Liver (tissue), 9 donors: ENCODE data around the gene CASTOR1. TPM values are rescaled to one million over a fixed set of nuclear protein-coding genes. Genes with fewer than 3 reads are reported as not detected.

Experiments used
- DNase-seq: peaks from one replicate; pipeline ENCODE4 v3.0.0-alpha.2; 2017; ENCODE audit warnings: low spot score
- H3K27ac ChIP-seq, 2 donors: one replicate each; pipeline ENCODE4 v1.7.0; 2013; ENCODE audit warnings: inconsistent platforms in 2 of 2, low read length in 2 of 2, control low read depth in 1 of 2, low read depth in 1 of 2, mild to moderate bottlenecking in 1 of 2
- H3K27me3 ChIP-seq, 4 donors: one replicate each; pipeline versions ENCODE4 v1.6.1 to v1.7.0; 2013; ENCODE audit warnings: low read length in 3 of 4, inconsistent platforms in 1 of 4, mild to moderate bottlenecking in 1 of 4, moderate library complexity in 1 of 4; ENCODE audit not compliant: control insufficient read depth in 4 of 4, insufficient read depth in 4 of 4
- H3K36me3 ChIP-seq, 4 donors: one replicate each; pipeline versions ENCODE4 v1.6.1 to v1.7.0; 2013; ENCODE audit warnings: low read length in 3 of 4, mild to moderate bottlenecking in 3 of 4, low read depth in 1 of 4, moderate library complexity in 1 of 4; ENCODE audit not compliant: control insufficient read depth in 4 of 4, insufficient read depth in 3 of 4
- H3K4me1 ChIP-seq, 4 donors: one replicate each; pipeline versions ENCODE4 v1.6.1 to v1.7.0; 2013; ENCODE audit warnings: low read length in 3 of 4, mild to moderate bottlenecking in 3 of 4, moderate library complexity in 1 of 4; ENCODE audit not compliant: control insufficient read depth in 4 of 4, insufficient read depth in 4 of 4
- H3K4me3 ChIP-seq, 3 donors: one replicate each; pipeline versions ENCODE4 v1.6.1 to v1.7.0; 2013; ENCODE audit warnings: low read length in 3 of 3, control low read depth in 1 of 3, low read depth in 1 of 3, mild to moderate bottlenecking in 1 of 3
- H3K9ac ChIP-seq, 2 donors: one replicate each; pipeline ENCODE4 v1.7.0; 2013; ENCODE audit warnings: low read length in 2 of 2, mild to moderate bottlenecking in 2 of 2, moderate library complexity in 2 of 2, control low read depth in 1 of 2, low read depth in 1 of 2
- H3K9me3 ChIP-seq, 4 donors: one replicate each; pipeline versions ENCODE4 v1.6.1 to v1.7.0; 2013; ENCODE audit warnings: low read length in 3 of 4; ENCODE audit not compliant: control insufficient read depth in 4 of 4
- ATF3 ChIP-seq: IDR thresholded peaks from 2 replicates; pipeline ENCODE4 v1.6.1; 2016; ENCODE audit warnings: antibody characterized with exemption
- CTCF ChIP-seq: fragments of 150-350 bp; IDR thresholded peaks from 2 replicates; pipeline ENCODE4 v1.5.1; 2017; ENCODE audit warnings: improper control_type of control experiment, low read depth, low read length; ENCODE audit not compliant: missing input control
- EGR1 ChIP-seq, 2 donors: IDR thresholded peaks; 2 replicates each; pipeline ENCODE4 v1.6.1; 2016 to 2018; ENCODE audit warnings: antibody characterized with exemption in 2 of 2, low read depth in 2 of 2
- FOXA1 ChIP-seq: IDR thresholded peaks from 2 replicates; pipeline ENCODE4 v1.6.1; 2016; ENCODE audit warnings: antibody characterized with exemption
- FOXA2 ChIP-seq: IDR thresholded peaks from 2 replicates; pipeline ENCODE4 v1.6.1; 2016; ENCODE audit warnings: antibody characterized with exemption
- GABPA ChIP-seq, 2 donors: IDR thresholded peaks in 1 of 2; conservative IDR thresholded peaks in 1 of 2; 2 replicates each; pipeline ENCODE4 v1.6.1; 2016; ENCODE audit warnings: antibody characterized with exemption in 2 of 2, mild to moderate bottlenecking in 1 of 2, moderate library complexity in 1 of 2
- HNF4A ChIP-seq, 2 donors: conservative IDR thresholded peaks; 2 replicates each; pipeline ENCODE4 v1.6.1; 2016; ENCODE audit warnings: antibody characterized with exemption in 2 of 2, mild to moderate bottlenecking in 2 of 2
- HNF4G ChIP-seq: IDR thresholded peaks from 2 replicates; pipeline ENCODE4 v1.6.1; 2016; ENCODE audit warnings: antibody characterized with exemption
- JUND ChIP-seq, 2 donors: IDR thresholded peaks; 2 replicates each; pipeline ENCODE4 v1.6.1; 2016; ENCODE audit warnings: antibody characterized with exemption in 2 of 2
- MAX ChIP-seq: IDR thresholded peaks from 2 replicates; pipeline ENCODE4 v1.6.1; 2016; ENCODE audit warnings: antibody characterized with exemption
- NR2F2 ChIP-seq: IDR thresholded peaks from 2 replicates; pipeline ENCODE4 v1.6.1; 2016; ENCODE audit warnings: antibody characterized with exemption
- RAD21 ChIP-seq, 2 donors: IDR thresholded peaks; 2 replicates each; pipeline ENCODE4 v1.6.1; 2016; ENCODE audit warnings: antibody characterized with exemption in 2 of 2, mild to moderate bottlenecking in 2 of 2
- REST ChIP-seq: IDR thresholded peaks from 2 replicates; pipeline ENCODE4 v1.6.1; 2016; ENCODE audit warnings: antibody characterized with exemption, mild to moderate bottlenecking
- SP1 ChIP-seq: IDR thresholded peaks from 2 replicates; pipeline ENCODE4 v1.6.1; 2018; ENCODE audit warnings: antibody characterized with exemption, mild to moderate bottlenecking
- TAF1 ChIP-seq: conservative IDR thresholded peaks from 2 replicates; pipeline ENCODE4 v1.6.1; 2016; ENCODE audit warnings: antibody characterized with exemption, mild to moderate bottlenecking
- ZBTB33 ChIP-seq: IDR thresholded peaks from 2 replicates; pipeline ENCODE4 v1.6.1; 2016; ENCODE audit warnings: antibody characterized with exemption
- WGBS: extraction: QIAGEN DNeasy Blood & Tissue Kit; methylation state at CpG from one replicate; pipeline ENCODE4 v1.1.7; 2013; 5-methylcytosine and 5-hydroxymethylcytosine counted together
- polyA plus RNA-seq, 2 donors: library from polyadenylated mRNA; stranded (reverse) in 1 of 2; unstranded in 1 of 2; fragments of 200-250 nt in 1 of 2; fragments of >200 nt in 1 of 2; fragmentation: Nextera tagmentation in 1 of 2; extraction: Ambion mirVana in 1 of 2; gene quantifications; one replicate each; pipeline versions ENCODE4 v1.2.1 to v1.2.3, GENCODE V29; 2013 to 2015
- total RNA-seq, 2 donors: library from RNA; depleted of rRNA; stranded (reverse); fragments of >200 nt; gene quantifications; one replicate each; pipeline ENCODE4 v1.2.3, GENCODE V29; 2014
- donor health status: healthy.
- donor health status: healthy.
- donor health status: healthy.
- donor health status: healthy.
- donor health status: healthy.

CASTOR1 gene
- total and polyA plus RNA-seq, 4 donors: 1.8 to 5.4 (median 2.4) TPM

GRCh38 chr22:30279932-30280331 is 9.4 kb downstream of the CASTOR1 start:
- peaks cover 0 to 2% (median 0%) of the 10 kb centered on the region in 4 donors for H3K36me3 ChIP-seq
- DNase-seq: no peak
- TF ChIP-seq GABPA (IDR thresholded peaks at IDR 0.05 in 1 of 2, conservative IDR thresholded peaks at IDR 0.05 in 1 of 2) (no peak), HNF4A (conservative IDR thresholded peaks at IDR 0.05) (no peak), JUND (IDR thresholded peaks at IDR 0.05) (no peak), SP1 (no peak), ZBTB33 (no peak), TAF1 (no peak), MAX (no peak), CTCF (no peak), ATF3 (no peak), FOXA2 (no peak), FOXA1 (no peak), HNF4G (no peak), REST (no peak), RAD21 (IDR thresholded peaks at IDR 0.05) (no peak)
- H3K4me3 ChIP-seq: no peak overlapping the region
- no peak overlapping the region for H3K27ac ChIP-seq
- 95% methylated on average over 5 of the region's 5 CpGs for WGBS
- peaks cover 0 to 6% (median 2%) of the 10 kb centered on the region in 4 donors for H3K4me1 ChIP-seq
- H3K9ac ChIP-seq: no peak overlapping the region
- H3K9me3 ChIP-seq: no peaks in the 10 kb centered on the region
- H3K27me3 ChIP-seq: no peaks in the 10 kb centered on the region

- Histone ChIP-seq H3K9ac (no peak overlapping the region), H3K36me3 (no peaks in the 10 kb centered on the region), H3K27me3 (no peaks in the 10 kb centered on the region), H3K9me3 (no peaks in the 10 kb centered on the region), H3K4me3 (no peak overlapping the region), H3K4me1 (peaks cover 0 to 6% (median 2%) of the 10 kb centered on the region in 4 donors), H3K27ac (no peak overlapping the region)
- 59% methylated on average over 16 of the region's 16 CpGs for WGBS
- no peak for DNase-seq
- no peak for TF ChIP-seq HNF4G
- no peak for TF ChIP-seq JUND (IDR thresholded peaks at IDR 0.05)
- TF ChIP-seq NR2F2: no peak
- TF ChIP-seq GABPA (IDR thresholded peaks at IDR 0.05 in 1 of 2, conservative IDR thresholded peaks at IDR 0.05 in 1 of 2): no peak
- no peak for TF ChIP-seq FOXA1
- no peak for TF ChIP-seq RAD21 (IDR thresholded peaks at IDR 0.05)
- TF ChIP-seq ATF3: no peak
- TF ChIP-seq SP1: no peak
- no peak for TF ChIP-seq ZBTB33
- TF ChIP-seq EGR1 (IDR thresholded peaks at IDR 0.05; ENCODE audit: low read depth in 2 of 2): no peak
- no peak for TF ChIP-seq FOXA2
- no peak for TF ChIP-seq REST
- TF ChIP-seq TAF1: no peak
Observed at GRCh38 chr22:30279046-30279788, 10.1 kb downstream of the CASTOR1 start.
